HCT116 (cell line): Measurements from ENCODE around the gene PARVA. TPM values are rescaled to one million over a fixed set of nuclear protein-coding genes. Genes with fewer than 3 reads are reported as not detected.

Experiments used
- ATAC-seq: fragments of 200-7000 bp; cut with Tn5 transposase; 2 replicates; pipeline ENCODE4 v1.9.1; 2020; ENCODE audit warnings: mild to moderate bottlenecking, moderate library complexity
- BruUV-seq: library from RNA; stranded (reverse); fragments of 400-500 nt; replicated peaks from 2 replicates; lab custom pipeline; 2021; lab: Mats Ljungman, UMichigan
- CTCF ChIA-PET: fragments of 300-600 bp; sonication (Branson Sonifier 250); formaldehyde crosslinking; loops from one replicate; lab custom pipeline; 2021; ENCODE audit warnings: antibody characterized with exemption; lab: Charles Lee
- POLR2A ChIA-PET: fragments of 300-600, 350-600 bp; sonication (Branson Sonifier 250); formaldehyde crosslinking; loops from one replicate; lab custom pipeline; 2021; ENCODE audit warnings: antibody characterized with exemption; lab: Charles Lee
- RAD21 ChIA-PET, 2 experiments: fragments of 300-600 bp; sonication (Branson Sonifier 250); formaldehyde crosslinking; loops; one replicate each; lab custom pipeline; 2023; ENCODE audit warnings: low total read pairs in 2 of 2; ENCODE audit not compliant: uncharacterized antibody in 2 of 2, unreplicated experiment in 2 of 2, low non-redundant PET in 1 of 2; lab: Charles Lee
- DNase-seq: peaks from one replicate; pipeline ENCODE4 v3.0.0-alpha.2; 2010; ENCODE audit warnings: low read depth, low spot score
- H2AFZ ChIP-seq: fragments of 200-600 bp; shearing (Covaris generic), sonication (generic); 2 replicates; pipeline ENCODE4 v1.6.1; 2017; ENCODE audit warnings: low read depth, mixed run types, mixed read lengths, antibody characterized with exemption, low read length; ENCODE audit not compliant: poor library complexity, severe bottlenecking
- H3K27ac ChIP-seq: 2 replicates; pipeline ENCODE4 v1.5.1; 2012; ENCODE audit warnings: low read depth, low read length
- H3K27me3 ChIP-seq: fragments of 200-600 bp; sonication (generic); 2 replicates; pipeline ENCODE4 v1.6.1; 2016; ENCODE audit warnings: mixed run types, low read length, mixed read lengths; ENCODE audit not compliant: insufficient read depth
- H3K36me3 ChIP-seq, 2 experiments: fragments of 200-500 bp in 1 of 2; fragments of 200-600 bp in 1 of 2; sonication (Bioruptor generic) in 1 of 2; sonication (generic) in 1 of 2; 2 replicates each; pipeline versions ENCODE4 v1.5.1 to v1.6.1; 2014 to 2016; ENCODE audit warnings: low read length in 2 of 2, inconsistent platforms in 1 of 2, mixed read lengths in 1 of 2, mixed run types in 1 of 2; ENCODE audit not compliant: insufficient read depth in 2 of 2, control insufficient read depth in 1 of 2
- H3K4me1 ChIP-seq, 2 experiments: fragments of 200-600 bp in 1 of 2; sonication (generic) in 1 of 2; 2 replicates each; pipeline versions ENCODE4 v1.5.1 to v1.6.1; 2012 to 2017; ENCODE audit warnings: low read length in 2 of 2, inconsistent platforms in 1 of 2, mild to moderate bottlenecking in 1 of 2, mixed read lengths in 1 of 2, mixed run types in 1 of 2, moderate library complexity in 1 of 2; ENCODE audit not compliant: insufficient read depth in 2 of 2, control insufficient read depth in 1 of 2
- H3K4me2 ChIP-seq: fragments of 200-600 bp; sonication (generic); 2 replicates; pipeline ENCODE4 v1.6.1; 2017; ENCODE audit warnings: mixed run types, low read length, mixed read lengths
- H3K4me3 ChIP-seq, 2 experiments: fragments of 200-600 bp in 1 of 2; sonication (generic) in 1 of 2; replicated peaks in 1 of 2; 2 replicates each; pipeline ENCODE4 v1.5.1; 2011 to 2016; ENCODE audit warnings: low read length in 2 of 2, control low read depth in 1 of 2, low read depth in 1 of 2, mild to moderate bottlenecking in 1 of 2, mixed read lengths in 1 of 2, mixed run types in 1 of 2
- H3K79me2 ChIP-seq: fragments of 200-600 bp; sonication (generic); 2 replicates; pipeline ENCODE4 v1.6.1; 2017; ENCODE audit warnings: mild to moderate bottlenecking, mixed run types, low read length, moderate library complexity, mixed read lengths; ENCODE audit not compliant: insufficient read depth
- H3K9ac ChIP-seq: fragments of 200-600 bp; sonication (generic); 2 replicates; pipeline ENCODE4 v1.6.1; 2016; ENCODE audit warnings: low read length, mixed read lengths
- H3K9me2 ChIP-seq: fragments of 200-600 bp; sonication (generic), shearing (Covaris generic); 2 replicates; pipeline ENCODE4 v1.6.1; 2017; ENCODE audit warnings: mixed run types, mild to moderate bottlenecking, moderate library complexity; ENCODE audit not compliant: insufficient read depth
- H3K9me3 ChIP-seq, 2 experiments: fragments of 200-500 bp in 1 of 2; fragments of 200-600 bp in 1 of 2; sonication (Bioruptor generic) in 1 of 2; sonication (generic) in 1 of 2; 2 replicates each; pipeline ENCODE4 v1.6.1; 2014 to 2017; ENCODE audit warnings: low read length in 2 of 2, mixed read lengths in 2 of 2, inconsistent platforms in 1 of 2, low read depth in 1 of 2, mild to moderate bottlenecking in 1 of 2, mixed run types in 1 of 2, moderate library complexity in 1 of 2; ENCODE audit not compliant: control insufficient read depth in 1 of 2, insufficient read depth in 1 of 2
- H4K20me1 ChIP-seq: fragments of 200-600 bp; sonication (generic), shearing (Covaris generic); 2 replicates; pipeline ENCODE4 v1.6.1; 2017; ENCODE audit warnings: mixed run types, mild to moderate bottlenecking, moderate library complexity; ENCODE audit not compliant: insufficient read depth
- CEBPB ChIP-seq: IDR thresholded peaks from 2 replicates; pipeline ENCODE4 v1.6.1; 2012; ENCODE audit warnings: low read depth
- ELF1 ChIP-seq: IDR thresholded peaks from 2 replicates; pipeline ENCODE4 v1.6.1; 2012; ENCODE audit warnings: low read depth, borderline replicate concordance
- EZH2 ChIP-seq: fragments of 200-600 bp; sonication (generic); IDR thresholded peaks from 2 replicates; pipeline ENCODE4 v1.6.1; 2017; ENCODE audit warnings: antibody characterized with exemption, mixed run types
- JUND ChIP-seq: IDR thresholded peaks from 2 replicates; pipeline ENCODE4 v1.6.1; 2012
- POLR2A ChIP-seq: IDR thresholded peaks from 2 replicates; pipeline ENCODE4 v1.7.0; 2011; ENCODE audit warnings: borderline replicate concordance; ENCODE audit not compliant: insufficient read depth, insufficient read length; ENCODE audit errors: extremely low read depth
- POLR2AphosphoS5 ChIP-seq: IDR thresholded peaks from 2 replicates; pipeline ENCODE4 v1.6.1; 2011; ENCODE audit warnings: mild to moderate bottlenecking, low read depth, low read length, moderate library complexity
- RAD21 ChIP-seq: IDR thresholded peaks from 2 replicates; pipeline ENCODE4 v1.6.1; 2012; ENCODE audit warnings: low read depth, mild to moderate bottlenecking
- SIN3A ChIP-seq: IDR thresholded peaks from 2 replicates; pipeline ENCODE4 v1.6.1; 2012; ENCODE audit warnings: low read depth
- TCF7L2 ChIP-seq: IDR thresholded peaks from 2 replicates; pipeline ENCODE4 v1.7.0; 2011; ENCODE audit warnings: borderline replicate concordance, inconsistent platforms; ENCODE audit not compliant: insufficient read depth, insufficient read length; ENCODE audit errors: extremely low read depth
- YY1 ChIP-seq: IDR thresholded peaks from 2 replicates; pipeline ENCODE4 v1.6.1; 2011; ENCODE audit warnings: low read length, low read depth, moderate library complexity, mild to moderate bottlenecking; ENCODE audit not compliant: insufficient replicate concordance; ENCODE audit errors: extremely low read depth
- ZBTB33 ChIP-seq: IDR thresholded peaks from 2 replicates; pipeline ENCODE4 v1.6.1; 2011; ENCODE audit warnings: mild to moderate bottlenecking, low read length, moderate library complexity; ENCODE audit not compliant: insufficient replicate concordance; ENCODE audit errors: extremely low read depth
- ZNF274 ChIP-seq: fragments of 200-500 bp; sonication (Bioruptor generic); IDR thresholded peaks from 2 replicates; pipeline ENCODE4 v1.6.1; 2014; ENCODE audit warnings: mild to moderate bottlenecking, low read depth, low read length, inconsistent platforms
- intact Hi-C: fragments of 100-400 bp; cut with micrococcal nuclease; formaldehyde crosslinking; loops from 2 replicates; pipeline ENCODE4 v1.10.0; 2022
- total RNA-seq: library from RNA; stranded (reverse); gene quantifications from one replicate; pipeline ENCODE4 v1.2.1, GENCODE V29; 2021; ENCODE audit not compliant: unreplicated experiment
- TF ChIP-seq, protein P1 (sequence below): IDR thresholded peaks from 2 replicates; pipeline ENCODE4 v1.6.1; 2012
- TF ChIP-seq, protein P2 (sequence below), 3 experiments: fragments of 200-600 bp in 1 of 3; sonication (generic) in 1 of 3; IDR thresholded peaks in 2 of 3; conservative IDR thresholded peaks in 1 of 3; 2 replicates each; pipeline ENCODE4 v1.5.1; 2012 to 2017; ENCODE audit warnings: low read depth in 2 of 3, low read length in 2 of 3, antibody characterized with exemption in 1 of 3, borderline replicate concordance in 1 of 3, control low read depth in 1 of 3, mild to moderate bottlenecking in 1 of 3, mixed read lengths in 1 of 3, mixed run types in 1 of 3, moderate library complexity in 1 of 3; ENCODE audit not compliant: insufficient read depth in 1 of 3

The PARVA gene
- total RNA-seq, 1 experiment from 2014 or later, result 18.4 TPM

DNA sequence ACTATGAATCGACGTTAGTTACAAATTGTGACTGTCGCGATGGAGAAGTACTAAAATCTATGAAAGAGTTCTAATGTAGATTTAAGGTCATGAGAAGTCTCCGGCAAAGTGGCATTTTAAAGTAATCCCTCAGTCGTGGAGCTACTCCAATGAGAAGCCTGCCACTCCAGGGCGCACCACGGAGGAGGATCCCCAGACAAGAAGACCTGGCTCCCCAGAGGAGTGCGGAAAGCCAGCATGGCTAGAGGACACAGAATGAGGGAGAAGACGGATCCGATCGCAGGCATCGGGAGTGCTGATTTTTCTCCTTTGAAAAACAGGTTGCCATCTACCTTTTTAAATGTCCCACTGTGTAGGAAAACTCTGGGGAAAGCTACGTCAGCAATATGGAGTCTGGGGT lies 155.2 kb downstream of the PARVA start:
- TF ChIP-seq ELF1 (no peak), POLR2AphosphoS5 (no peak), CEBPB (no peak), EZH2 (no peak), RAD21 (no peak), ZBTB33 (no peak), SIN3A (no peak), YY1 (no peak), POLR2A (no peak), ZNF274 (no peak), JUND (no peak), TCF7L2 (no peak)
- TF ChIP-seq, protein P1, sequence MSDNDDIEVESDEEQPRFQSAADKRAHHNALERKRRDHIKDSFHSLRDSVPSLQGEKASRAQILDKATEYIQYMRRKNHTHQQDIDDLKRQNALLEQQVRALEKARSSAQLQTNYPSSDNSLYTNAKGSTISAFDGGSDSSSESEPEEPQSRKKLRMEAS, result no peak
- TF ChIP-seq, protein P2, sequence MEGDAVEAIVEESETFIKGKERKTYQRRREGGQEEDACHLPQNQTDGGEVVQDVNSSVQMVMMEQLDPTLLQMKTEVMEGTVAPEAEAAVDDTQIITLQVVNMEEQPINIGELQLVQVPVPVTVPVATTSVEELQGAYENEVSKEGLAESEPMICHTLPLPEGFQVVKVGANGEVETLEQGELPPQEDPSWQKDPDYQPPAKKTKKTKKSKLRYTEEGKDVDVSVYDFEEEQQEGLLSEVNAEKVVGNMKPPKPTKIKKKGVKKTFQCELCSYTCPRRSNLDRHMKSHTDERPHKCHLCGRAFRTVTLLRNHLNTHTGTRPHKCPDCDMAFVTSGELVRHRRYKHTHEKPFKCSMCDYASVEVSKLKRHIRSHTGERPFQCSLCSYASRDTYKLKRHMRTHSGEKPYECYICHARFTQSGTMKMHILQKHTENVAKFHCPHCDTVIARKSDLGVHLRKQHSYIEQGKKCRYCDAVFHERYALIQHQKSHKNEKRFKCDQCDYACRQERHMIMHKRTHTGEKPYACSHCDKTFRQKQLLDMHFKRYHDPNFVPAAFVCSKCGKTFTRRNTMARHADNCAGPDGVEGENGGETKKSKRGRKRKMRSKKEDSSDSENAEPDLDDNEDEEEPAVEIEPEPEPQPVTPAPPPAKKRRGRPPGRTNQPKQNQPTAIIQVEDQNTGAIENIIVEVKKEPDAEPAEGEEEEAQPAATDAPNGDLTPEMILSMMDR (IDR thresholded peaks at IDR 0.05 in 2 of 3, conservative IDR thresholded peaks at IDR 0.05 in 1 of 3; ENCODE audit: borderline replicate concordance in 1 of 3, insufficient read depth in 1 of 3, low read depth in 2 of 3, low read length in 2 of 3), result no peak
- no TSS peak for BruUV-seq
- RAD21 ChIA-PET, result no interaction called here
- Histone ChIP-seq H4K20me1 (no peaks in the 10 kb centered on the region), H3K9me3 (no peaks in the 10 kb centered on the region), H3K27me3 (no peaks in the 10 kb centered on the region), H3K9ac (no peak overlapping the region), H3K9me2 (no peaks in the 10 kb centered on the region), H3K4me3 (no peak overlapping the region), H3K79me2 (no peaks in the 10 kb centered on the region), H3K36me3 (no peaks in the 10 kb centered on the region), H2AFZ (no peak overlapping the region), H3K27ac (no peak overlapping the region), H3K4me1 (no peaks in the 10 kb centered on the region), H3K4me2 (no peak overlapping the region)
- ATAC-seq (no peak), DNase-seq (no peak)
- POLR2A ChIA-PET, result no interaction called here
- CTCF ChIA-PET, result no interaction called here
- intact Hi-C loops, result no loop called here
